HG02840 (cell line): ENCODE data around the gene SERAC1.
"Not testable (repeated sequence)": the region's sequence is repeated elsewhere in the genome, so short reads cannot be mapped to it uniquely, and the experiment has no call there.

ENCODE experiments used
- ATAC-seq: cut with Tn5 transposase; IDR thresholded peaks from one replicate; pipeline ENCODE4 v1.9.1; 2021; ENCODE audit warnings: mild to moderate bottlenecking, moderate library complexity, moderate number of reproducible peaks; ENCODE audit not compliant: unreplicated experiment, low FRiP score

SERAC1 gene

DNA sequence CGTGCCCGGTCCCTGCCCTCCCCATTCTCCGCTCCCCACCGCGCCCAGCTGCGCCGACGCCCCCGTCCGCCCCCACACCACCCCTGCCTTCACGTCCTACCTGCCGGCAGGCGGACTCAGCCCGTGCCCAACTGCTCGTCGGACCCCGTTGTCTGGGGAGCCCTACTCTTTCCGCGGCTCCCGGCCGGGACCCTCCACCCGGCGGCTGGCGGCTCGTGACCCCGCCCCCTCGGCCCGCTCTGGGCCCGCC lies at the start of gene SERAC1:
Gene SERAC1, minus strand, starts transcription at position 223 of the 250 bp plus-strand sequence. CDS start 9,899 bp downstream, outside the sequence.
- no peak for ATAC-seq

DNA sequence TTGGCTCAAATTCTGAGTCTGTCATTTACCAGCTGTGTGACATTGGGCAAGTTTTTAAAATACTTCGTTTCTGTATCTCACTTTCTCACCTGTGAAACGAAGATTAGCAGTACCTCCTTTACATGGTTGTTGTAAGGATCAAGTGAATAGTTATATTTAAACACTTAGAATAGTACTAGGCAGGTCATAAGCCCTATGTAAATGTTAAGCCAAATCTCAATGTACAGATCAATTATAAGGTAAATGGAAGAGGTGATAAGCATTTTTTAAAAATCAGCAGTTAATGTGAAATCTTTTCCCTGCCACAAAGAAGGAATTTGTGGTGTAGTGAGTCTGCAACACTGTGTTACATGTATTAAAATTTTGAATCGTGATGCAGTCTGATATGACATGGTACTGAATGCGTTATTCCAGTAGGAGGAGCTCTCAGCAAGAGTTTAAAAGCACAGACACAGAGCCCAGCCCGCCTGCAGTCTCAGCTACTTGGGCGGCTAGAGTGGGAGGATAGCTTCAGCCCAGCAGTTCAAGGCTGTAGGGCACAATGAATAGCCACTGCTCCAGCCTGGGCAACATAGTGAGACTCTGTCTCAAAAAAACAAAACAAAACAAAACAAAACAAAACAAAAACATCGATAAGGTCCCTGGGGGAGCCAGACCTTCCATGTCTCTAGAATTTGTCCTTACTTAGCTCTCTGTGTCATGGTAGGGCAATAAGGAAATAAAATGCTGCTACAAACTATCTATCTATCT lies 46.0 kb upstream of the SERAC1 start:
- peak; percentile 88 for ATAC-seq

DNA sequence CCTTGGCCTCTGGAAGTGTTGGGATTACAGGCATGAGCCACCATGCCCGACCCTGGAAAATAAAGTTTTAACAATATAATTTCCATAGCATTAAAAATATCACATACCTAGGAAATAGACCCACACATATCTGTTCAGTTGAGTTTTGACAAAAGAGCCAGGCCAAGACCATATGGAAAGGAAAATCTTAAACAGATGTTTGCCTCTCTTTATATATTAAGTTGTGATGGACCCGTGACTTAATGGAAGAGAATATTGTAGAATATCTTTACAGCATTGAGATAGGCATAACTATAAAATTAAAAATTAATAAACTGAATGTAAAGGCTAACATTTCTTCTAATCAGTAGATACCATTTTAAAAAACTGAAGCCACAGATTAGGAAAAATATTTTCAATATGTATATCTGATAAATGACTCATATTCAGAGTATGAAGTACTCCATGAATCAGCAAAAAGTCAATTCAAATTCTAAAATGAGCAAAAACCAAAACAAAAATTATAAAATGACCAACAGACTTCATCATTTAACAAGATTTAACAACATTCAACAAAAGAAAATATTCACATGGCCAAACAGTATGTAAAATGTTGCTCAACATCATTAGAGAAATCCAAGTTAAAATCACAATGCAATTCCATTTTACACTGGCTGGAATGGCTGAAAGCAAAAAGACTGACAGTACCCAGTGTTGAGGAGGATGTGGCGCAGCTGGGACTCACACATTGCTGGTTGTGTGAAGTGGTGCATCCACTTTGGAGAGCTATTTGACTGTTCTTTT lies 43.4 kb upstream of the SERAC1 start:
- ATAC-seq = no peak

DNA sequence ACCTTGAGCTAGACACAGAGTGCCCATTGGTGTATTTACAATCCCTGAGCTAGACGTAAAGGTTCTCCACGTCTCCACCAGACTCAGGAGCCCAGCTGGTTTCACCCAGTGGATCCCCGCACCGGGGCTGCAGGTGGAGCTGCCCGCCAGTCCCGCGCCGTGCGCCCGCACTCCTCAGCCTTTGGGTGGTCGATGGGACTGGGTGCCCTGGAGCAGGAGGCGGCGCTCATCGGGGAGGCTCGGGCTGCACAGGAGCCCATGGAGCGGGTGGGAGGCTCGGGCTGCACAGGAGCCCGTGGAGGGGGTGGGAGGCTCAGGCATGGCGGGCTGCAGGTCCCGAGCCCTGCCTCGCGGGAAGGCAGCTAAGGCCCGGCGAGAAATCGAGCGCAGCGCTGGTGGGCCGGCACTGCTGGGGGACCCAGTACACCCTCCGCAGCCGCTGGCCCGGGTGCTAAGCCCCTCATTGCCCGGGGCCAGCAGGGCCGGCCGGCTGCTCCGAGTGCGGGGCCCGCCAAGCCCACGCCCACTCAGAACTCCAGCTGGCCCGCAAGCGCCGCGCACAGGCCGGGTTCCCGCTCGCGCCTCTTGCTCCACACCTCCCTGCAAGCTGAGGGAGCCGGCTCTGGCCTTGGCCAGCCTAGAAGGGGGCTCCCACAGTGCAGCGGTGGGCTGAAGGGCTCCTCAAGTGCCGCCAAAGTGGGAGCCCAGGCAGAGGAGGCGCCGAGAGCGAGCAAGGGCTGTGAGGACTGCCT lies 41.7 kb upstream of the SERAC1 start:
- ATAC-seq = not testable (repeated sequence)

DNA sequence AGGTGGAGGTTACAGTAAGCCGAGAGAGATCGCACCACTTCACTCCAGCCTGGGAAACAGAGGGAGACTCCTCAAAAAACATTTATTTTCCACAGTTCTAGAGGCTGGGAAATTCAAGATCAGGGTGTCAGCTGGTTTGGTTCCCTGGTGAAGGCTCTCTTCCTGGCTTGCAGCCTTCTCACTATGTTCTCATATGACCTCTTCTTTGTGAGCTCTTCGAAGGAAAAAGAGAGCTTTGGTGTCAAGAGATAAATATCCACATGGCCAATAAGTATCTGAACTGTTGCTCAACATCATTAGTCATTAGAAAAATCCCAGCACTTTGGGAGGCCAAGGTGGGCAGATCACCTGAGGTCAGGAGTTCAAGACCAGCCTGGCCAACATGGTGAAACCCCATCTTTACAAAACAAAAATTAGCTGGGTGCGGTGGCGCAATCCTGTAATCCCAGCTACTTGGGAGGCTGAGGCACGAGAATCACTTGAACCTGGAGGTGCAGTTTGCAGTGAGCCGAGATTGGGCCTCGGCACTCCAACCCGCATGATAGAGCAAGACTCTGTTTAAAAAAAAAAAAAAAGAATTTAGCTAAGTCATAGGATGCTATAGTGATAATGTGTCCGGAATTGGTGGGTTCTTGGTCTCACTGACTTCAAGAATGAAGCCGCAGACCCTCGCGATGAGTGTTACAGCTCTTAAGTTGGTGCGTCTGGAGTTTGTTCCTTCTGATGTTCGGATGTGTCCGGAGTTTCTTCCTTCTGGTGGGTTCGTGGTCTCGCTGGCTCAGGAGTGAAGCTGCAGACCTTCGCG lies 40.4 kb upstream of the SERAC1 start:
- ATAC-seq = not testable (repeated sequence)

DNA sequence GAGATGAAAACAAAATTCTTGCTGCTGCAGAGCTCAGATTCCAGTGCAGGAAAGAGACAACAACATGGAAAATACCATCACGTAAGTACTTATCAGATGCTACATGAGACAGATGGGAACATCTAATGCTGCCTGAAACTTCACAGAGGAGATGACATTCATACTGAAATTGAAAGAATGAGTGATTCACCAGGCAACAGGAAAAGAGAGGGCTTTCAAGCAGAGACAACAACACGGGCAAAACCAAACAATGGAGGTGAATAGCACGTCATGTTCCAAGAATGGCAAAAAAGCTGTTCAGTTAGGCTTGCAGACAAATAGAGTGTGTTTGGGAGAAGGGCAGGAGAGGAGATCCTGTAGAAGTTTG lies 39.3 kb upstream of the SERAC1 start:
- peak; percentile 86 for ATAC-seq

DNA sequence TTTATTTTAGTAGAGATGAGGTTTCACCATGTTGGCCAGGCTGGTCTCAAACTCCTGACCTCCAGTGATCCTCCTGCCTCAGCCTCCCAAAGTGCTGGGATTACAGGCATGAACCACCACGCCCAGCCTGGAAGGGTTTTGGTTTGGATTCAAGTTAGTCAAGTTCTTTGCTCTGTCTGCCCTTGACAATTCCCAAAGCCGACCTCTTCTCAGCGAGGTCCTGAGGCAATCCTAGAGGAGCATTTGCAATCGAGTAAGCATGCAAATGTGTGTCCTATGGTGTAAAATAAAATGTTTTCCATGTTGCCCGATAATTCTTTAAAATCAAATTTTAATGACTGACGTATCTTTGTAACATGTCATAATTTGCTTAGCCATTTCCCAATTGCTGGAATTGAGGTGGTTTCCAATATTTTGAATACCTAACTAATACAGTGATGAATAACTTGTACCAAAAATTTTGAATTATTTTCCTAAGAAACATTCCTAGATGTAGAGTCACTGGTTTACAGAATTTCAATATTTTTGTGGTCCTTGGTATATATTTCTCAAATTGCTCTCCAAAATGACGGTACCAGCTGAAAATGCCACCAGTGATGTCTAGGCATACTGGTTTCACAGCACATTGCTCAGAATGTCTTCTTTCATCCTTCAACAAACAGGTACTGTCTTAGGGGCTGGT lies 38.8 kb upstream of the SERAC1 start:
- peak; percentile 43 for ATAC-seq

DNA sequence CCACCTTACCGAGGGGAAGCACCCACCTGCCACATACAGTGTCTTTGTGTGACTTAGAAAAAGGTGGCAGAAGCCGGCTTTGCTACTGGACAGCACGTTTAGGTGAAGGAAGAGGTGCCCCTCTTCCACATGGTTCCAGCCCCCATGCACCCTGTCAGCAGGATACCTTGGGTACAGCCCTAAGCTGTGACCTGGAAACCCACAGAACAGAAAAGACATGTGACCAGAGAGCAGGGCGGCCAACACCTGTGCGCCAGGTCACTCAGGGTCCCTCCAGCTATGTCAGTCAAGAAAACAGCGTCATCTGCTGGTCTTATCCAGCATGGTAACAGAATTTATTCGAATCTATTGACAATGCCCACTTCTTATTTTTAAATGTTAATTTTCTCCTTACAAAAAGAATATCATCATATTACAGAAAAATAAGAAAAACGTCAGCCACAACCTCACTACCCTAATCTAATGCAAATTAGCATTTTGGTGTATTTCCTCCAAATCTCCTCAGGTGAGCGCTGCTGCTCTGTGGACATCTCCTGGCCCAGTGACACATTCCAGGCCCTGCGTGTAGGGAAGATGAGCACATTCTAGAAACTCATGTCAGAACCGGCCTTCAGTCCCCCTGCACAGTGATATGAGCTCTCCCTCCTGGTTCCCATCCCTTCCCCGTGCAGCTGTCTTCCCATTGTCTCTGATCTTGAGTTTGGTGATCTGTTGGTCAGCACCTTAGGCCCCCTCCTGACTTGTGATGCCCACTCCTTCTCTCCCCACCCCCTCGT lies 37.3 kb upstream of the SERAC1 start:
- no peak for ATAC-seq

DNA sequence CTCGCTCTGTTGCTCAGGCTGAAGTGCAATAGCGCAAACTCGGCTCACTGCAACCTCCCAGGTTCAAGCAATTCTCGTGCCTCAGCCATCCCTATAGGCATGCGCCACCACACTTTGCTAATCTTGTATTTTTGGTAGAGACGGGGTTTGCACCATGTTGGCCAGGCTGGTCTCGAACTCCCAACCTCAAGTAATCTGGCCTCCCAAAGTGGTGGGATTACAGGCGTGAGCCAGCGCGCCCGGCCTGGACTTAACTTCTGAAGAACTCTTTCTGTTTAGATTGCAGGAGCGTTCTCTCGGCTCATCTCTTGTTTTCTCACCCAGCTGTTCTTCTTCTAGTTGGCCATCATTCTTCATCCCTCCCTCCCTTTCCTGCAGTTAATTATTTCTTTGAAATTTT lies 30.4 kb upstream of the SERAC1 start:
- no peak for ATAC-seq

DNA sequence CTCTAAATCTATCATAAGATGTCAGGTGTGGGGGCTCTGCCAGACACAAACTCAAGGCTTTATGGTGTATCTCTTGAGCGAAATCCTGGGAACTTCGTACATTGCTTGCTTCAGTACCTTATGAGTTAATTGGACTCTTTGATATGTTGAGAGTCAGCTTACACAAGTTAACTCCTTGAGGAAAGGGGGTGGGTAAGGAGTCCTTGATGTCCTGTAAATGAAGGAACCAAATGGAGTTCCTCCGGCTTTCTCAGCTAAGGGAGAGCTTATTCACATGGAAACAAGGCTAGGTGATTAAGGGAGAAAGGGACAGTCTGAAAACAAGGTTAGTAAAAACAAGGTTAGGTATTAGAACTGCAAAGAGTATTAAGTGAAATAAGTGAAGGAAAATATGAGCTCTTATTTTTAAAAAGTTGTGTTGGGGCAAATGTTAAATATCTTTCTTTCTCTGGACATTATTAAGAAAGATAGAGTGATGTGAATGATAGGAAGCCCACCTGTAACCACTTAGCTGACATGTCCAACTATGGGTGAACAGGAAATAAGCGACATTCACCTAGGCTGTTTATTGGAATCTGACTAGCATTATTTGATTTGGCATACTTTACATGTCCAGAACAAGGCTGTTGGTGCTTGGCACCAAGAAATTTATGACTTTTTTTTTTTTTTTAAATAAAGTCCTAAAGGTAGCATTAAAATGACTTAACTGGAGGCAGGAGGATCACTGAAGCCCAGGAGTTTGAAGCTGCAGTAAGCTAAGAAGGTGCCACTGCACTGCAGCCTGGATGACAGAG lies 26.6 kb upstream of the SERAC1 start:
- ATAC-seq = no peak

DNA sequence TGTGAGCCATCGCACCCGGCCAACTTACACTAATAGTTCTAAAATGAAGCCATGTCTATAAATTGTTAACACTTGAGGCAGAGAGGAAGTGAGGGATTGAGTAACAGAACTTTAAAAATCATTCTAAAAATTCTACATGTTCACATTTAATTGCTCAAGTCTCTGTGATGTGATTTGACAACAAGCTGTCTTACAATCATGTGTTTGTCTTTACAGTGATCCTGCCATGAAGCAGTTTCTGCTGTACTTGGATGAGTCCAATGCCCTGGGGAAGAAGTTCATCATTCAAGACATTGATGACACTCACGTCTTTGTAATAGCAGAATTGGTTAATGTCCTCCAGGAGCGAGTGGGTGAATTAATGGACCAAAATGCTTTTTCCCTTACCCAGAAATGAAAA lies 23.7 kb upstream of the SERAC1 start:
- no peak for ATAC-seq

DNA sequence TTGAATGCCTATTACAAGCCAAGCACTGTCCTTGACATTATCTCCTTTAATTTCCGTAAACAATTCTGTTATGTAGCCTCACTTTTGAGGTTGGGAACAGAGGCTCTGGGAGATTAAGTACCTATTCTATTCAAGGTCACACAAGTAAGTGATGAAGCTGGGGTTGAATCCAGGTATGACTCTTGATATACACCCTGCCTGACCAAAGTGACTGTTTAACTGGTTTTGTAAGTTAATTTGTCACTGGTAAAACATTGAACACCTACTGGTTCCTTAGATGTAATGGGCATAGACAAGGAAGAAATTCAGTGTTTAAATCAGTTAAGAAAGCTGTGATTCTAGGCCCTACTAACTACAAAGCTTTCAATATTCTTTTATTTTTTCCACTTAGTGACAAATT lies 23.0 kb upstream of the SERAC1 start:
- ATAC-seq = no peak

DNA sequence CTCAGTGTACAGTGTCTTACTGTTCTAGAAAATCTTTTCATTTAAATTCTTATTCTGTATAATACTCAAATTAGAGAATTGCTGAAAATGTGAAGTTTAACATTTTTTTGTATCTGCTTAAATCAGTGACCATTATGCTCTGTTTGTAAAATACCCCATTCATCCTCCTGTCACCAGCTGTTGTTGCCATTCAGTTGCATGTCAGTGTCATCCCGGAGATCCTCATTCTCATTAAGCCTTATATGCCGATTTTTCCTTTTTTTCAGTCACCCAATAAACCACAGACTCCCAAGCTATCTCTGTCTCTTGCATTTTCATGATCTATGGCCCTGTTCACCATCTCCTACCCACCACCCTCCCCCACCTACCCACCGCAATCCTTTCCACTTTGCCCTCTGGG lies 20.5 kb upstream of the SERAC1 start:
- ATAC-seq = no peak

DNA sequence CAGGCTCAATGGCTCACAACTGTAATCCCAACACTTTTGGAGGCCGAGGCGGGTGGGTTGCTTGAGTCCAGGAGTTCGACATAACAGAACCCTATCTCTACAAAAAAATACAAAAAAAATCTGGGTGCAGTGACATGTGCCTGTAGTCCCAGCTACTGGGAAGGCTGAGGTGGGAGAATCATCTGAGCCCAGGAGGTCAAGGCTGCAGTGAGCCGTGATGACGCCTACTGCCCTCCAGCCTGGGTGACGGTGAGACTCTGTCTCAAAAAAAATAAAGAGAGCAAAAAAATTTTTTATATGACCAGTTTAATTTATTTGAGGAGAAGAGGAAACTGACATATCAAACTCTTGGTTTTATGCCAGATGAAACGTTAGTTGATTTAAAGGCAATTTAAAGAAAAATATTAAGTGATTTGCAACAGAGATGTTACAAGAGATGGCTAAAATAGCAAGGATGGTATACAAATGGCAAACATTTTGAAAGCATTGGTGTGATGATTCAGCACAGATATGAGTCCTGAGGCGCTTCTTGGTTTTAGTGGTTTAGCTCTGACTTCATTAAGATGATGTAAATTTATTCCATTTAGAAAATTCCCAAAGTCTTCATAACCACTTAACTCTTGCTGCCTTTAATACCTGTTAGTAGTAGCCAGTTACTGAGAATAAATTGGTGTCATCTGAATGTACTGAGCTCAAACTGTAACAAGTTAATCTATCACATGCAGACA lies 17.8 kb upstream of the SERAC1 start:
- no peak for ATAC-seq

DNA sequence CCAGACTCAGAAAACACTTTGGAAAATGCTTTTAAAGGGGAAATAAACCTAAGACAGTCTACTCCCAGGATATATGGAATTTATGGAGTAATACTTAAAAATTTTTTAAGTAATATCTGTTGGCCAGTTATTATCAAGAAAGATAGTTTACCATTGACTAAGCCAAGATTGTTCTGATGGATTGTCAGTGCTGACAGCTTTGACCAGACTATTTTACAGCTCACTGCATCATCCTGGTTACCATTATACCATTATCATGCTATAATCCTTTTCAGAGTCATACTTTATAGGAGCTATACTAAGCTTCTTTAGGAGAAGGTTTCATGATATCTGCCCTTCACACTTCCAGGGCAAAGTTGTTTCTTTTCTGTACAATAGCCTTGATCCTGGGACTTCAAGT lies 16.5 kb upstream of the SERAC1 start:
- no peak for ATAC-seq

DNA sequence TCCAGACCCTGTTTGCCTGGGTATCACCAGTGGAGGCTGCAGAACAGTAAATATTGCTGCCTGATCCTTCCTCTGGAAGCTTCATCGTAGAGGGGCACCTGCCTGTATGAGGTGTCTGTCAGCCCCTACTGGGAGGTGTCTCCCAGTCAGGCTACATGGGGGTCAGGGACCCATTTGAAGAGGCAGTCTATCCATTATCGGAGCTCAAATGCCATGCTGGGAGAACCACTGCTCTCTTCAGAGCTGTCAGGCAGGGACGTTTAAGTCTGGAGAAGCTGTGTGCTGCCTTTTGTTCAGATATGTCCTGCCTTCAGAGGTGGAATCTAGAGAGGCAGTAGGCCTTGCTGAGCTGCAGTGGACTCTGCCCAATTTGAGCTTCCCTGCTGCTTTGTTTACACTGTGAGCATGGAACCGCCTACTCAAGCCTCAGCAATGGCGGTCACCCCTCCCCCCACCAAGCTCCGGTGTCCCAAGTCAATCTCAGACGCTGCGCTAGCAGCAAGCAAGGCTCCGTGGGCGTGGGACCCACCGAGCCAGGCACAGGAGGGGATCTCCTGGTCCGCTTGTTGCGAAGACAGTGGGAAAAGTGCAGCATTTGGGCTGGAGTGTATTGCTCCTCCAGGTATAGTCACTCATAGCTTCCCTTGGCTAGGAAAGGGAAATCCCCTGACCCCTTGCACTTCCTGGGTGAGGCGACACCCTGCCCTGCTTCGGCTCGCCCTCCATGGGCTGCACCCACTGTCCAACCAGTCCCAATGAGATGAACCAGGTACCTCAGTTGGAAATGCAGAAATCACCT lies 15.3 kb upstream of the SERAC1 start:
- not testable (repeated sequence) for ATAC-seq

DNA sequence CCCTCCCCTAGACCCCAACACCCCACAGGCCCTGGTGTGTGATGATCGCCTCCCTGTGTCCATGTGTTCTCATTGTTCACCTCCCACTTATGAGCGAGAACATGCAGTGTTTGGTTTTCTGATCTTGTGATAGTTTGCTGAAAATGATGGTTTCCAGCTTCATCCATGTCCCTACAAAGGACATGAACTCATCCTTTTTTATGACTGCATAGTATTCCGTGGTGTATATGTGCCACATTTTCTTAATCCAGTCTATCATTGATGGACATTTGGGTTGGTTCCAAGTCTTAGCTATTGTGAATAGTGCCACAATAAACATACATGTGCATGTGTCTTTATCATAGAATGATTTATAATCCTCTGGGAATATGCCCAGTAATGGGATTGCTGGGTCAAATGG lies 9.7 kb upstream of the SERAC1 start:
- ATAC-seq = not testable (repeated sequence)
